ENCODE results near the gene CISD3. TPM values are rescaled to one million over a fixed set of nuclear protein-coding genes. Genes with fewer than 3 reads are reported as not detected.
"Not testable (repeated sequence)": the region's sequence is repeated elsewhere in the genome, so short reads cannot be mapped to it uniquely, and the experiment has no call there.

CISD3 gene
- total RNA-seq, 3 donors from 2014 or later, result 8.9 to 15.0 (median 12.5) TPM

DNA sequence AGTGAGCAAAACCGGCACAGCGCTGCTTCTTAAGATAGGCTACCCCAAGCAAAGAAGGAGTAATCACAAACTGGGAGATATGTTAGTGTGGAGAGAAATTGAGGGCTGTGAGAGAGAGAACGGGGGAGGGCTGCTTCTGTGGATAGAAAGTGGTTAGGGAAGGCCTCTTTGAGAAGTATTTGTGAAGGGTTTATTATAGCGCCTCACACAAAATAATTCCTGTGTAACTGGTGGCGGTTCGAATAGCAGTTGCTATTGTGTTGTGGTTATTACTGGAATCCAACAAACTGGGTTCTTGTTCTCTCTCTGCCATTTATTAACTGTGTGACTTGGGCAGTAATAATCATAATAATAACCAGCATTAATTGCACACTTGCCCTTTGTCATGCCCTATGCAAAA, 9.2 kb upstream of the CISD3 start:
- H3K4me1 ChIP-seq, result no peaks in the 10 kb centered on the region
- TF ChIP-seq CTCF (IDR thresholded peaks at IDR 0.05) (no peak), POLR2AphosphoS5 (IDR thresholded peaks at IDR 0.05) (no peak), POLR2A (IDR thresholded peaks at IDR 0.05) (no peak)
- DNase-seq (ENCODE audit: low spot score in 2 of 2), result no peak
- H3K9me3 ChIP-seq, result no peaks in the 10 kb centered on the region
- H3K36me3 ChIP-seq, result peaks cover 7% of the 10 kb centered on the region
- no peak overlapping the region for H3K27ac ChIP-seq
- H3K27me3 ChIP-seq, result no peaks in the 10 kb centered on the region
- intact Hi-C loops (cut with DNase I; ENCODE audit: low total_unique reads), result no loop called here
- no peak overlapping the region for H3K4me3 ChIP-seq

- H3K27me3 ChIP-seq, result no peaks in the 10 kb centered on the region
- no peaks in the 10 kb centered on the region for H3K4me1 ChIP-seq
- TF ChIP-seq CTCF (IDR thresholded peaks at IDR 0.05) (no peak), POLR2A (IDR thresholded peaks at IDR 0.05) (no peak), POLR2AphosphoS5 (IDR thresholded peaks at IDR 0.05) (no peak)
- peaks cover 3% of the 10 kb centered on the region for H3K36me3 ChIP-seq
- H3K4me3 ChIP-seq, result no peak overlapping the region
- no peak for DNase-seq (ENCODE audit: low spot score in 2 of 2)
- H3K27ac ChIP-seq, result no peak overlapping the region
- intact Hi-C loops (cut with DNase I; ENCODE audit: low total_unique reads), result no loop called here
- H3K9me3 ChIP-seq, result no peaks in the 10 kb centered on the region
Measured at GRCh38 chr17:38721802-38722201, 8.3 kb upstream of the CISD3 start.

- intact Hi-C loops (cut with DNase I; ENCODE audit: low total_unique reads), result no loop called here
- no peaks in the 10 kb centered on the region for H3K27me3 ChIP-seq
- H3K36me3 ChIP-seq, result peaks cover 3% of the 10 kb centered on the region
- H3K4me3 ChIP-seq, result no peak overlapping the region
- TF ChIP-seq POLR2A (IDR thresholded peaks at IDR 0.05), result no peak
- no peak for TF ChIP-seq POLR2AphosphoS5 (IDR thresholded peaks at IDR 0.05)
- no peak for TF ChIP-seq CTCF (IDR thresholded peaks at IDR 0.05)
- no peaks in the 10 kb centered on the region for H3K9me3 ChIP-seq
- DNase-seq (ENCODE audit: low spot score in 2 of 2), result no peak
- peaks cover 0 to 5% of the 10 kb centered on the region in 2 donors for H3K4me1 ChIP-seq
- H3K27ac ChIP-seq, result no peak overlapping the region
Measured at GRCh38 chr17:38724337-38724988, 5.7 kb upstream of the CISD3 start.

DNA sequence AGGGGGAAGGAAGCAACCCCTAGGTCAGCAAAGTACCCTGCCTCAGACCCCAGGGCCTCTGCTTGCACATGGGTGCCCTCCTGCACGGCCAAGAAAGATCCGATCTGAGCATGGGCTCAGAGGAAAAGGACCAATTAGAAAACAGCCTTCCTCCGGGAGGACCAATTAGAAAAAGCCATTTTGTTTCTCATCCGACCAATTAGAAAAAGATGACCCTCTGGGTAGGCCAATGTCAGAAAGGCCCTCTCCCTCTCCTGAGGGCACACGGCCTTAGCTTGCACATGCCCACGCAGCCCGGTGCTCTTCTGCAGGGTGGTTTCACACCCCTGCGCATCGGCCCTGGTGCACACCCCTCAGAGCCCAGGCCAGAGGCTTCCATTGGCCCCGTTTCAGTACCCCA, 5.1 kb upstream of the CISD3 start:
- no peak for TF ChIP-seq CTCF (IDR thresholded peaks at IDR 0.05)
- TF ChIP-seq POLR2AphosphoS5 (IDR thresholded peaks at IDR 0.05), result no peak
- no peak for TF ChIP-seq POLR2A (IDR thresholded peaks at IDR 0.05)
- H3K36me3 ChIP-seq, result peaks cover 3% of the 10 kb centered on the region
- intact Hi-C loops (cut with DNase I; ENCODE audit: low total_unique reads), result no loop called here
- DNase-seq (ENCODE audit: low spot score in 2 of 2), result no peak
- no peak overlapping the region for H3K27ac ChIP-seq
- peaks cover 0 to 5% of the 10 kb centered on the region in 2 donors for H3K4me1 ChIP-seq
- no peaks in the 10 kb centered on the region for H3K9me3 ChIP-seq
- no peak overlapping the region for H3K4me3 ChIP-seq
- no peaks in the 10 kb centered on the region for H3K27me3 ChIP-seq

GRCh38 chr17:38726145-38726544, 4.0 kb upstream of the CISD3 start:
- H3K9me3 ChIP-seq; H3K27ac ChIP-seq; H3K4me1 ChIP-seq; H3K36me3 ChIP-seq; intact Hi-C loops (cut with DNase I; ENCODE audit: low total_unique reads); DNase-seq (ENCODE audit: low spot score in 2 of 2); H3K4me3 ChIP-seq; H3K27me3 ChIP-seq: not testable (repeated sequence)

- no peaks in the 10 kb centered on the region for H3K9me3 ChIP-seq
- H3K36me3 ChIP-seq, result peaks cover 3% of the 10 kb centered on the region
- TF ChIP-seq CTCF (IDR thresholded peaks at IDR 0.05) (no peak), POLR2A (IDR thresholded peaks at IDR 0.05) (no peak), POLR2AphosphoS5 (IDR thresholded peaks at IDR 0.05) (no peak)
- H3K4me1 ChIP-seq, result peaks cover 2 to 20% of the 10 kb centered on the region in 2 donors
- no peak overlapping the region for H3K4me3 ChIP-seq
- no peaks in the 10 kb centered on the region for H3K27me3 ChIP-seq
- H3K27ac ChIP-seq, result no peak overlapping the region
- intact Hi-C loops (cut with DNase I; ENCODE audit: low total_unique reads), result no loop called here
- DNase-seq (ENCODE audit: low spot score in 2 of 2), result no peak
Measured at GRCh38 chr17:38727736-38728135, 2.4 kb upstream of the CISD3 start.
